ENCODE measurements around the gene YIPF4.

- TF ChIP-seq CTCF (IDR thresholded peaks at IDR 0.05) (no peak), REST (IDR thresholded peaks at IDR 0.05; ENCODE audit: low read depth, low read length) (no peak), MXI1 (IDR thresholded peaks at IDR 0.05; ENCODE audit: low read depth, low read length) (no peak), PBX3 (IDR thresholded peaks at IDR 0.05) (no peak), NFIC (IDR thresholded peaks at IDR 0.05; ENCODE audit: borderline replicate concordance) (no peak), POLR2AphosphoS5 (IDR thresholded peaks at IDR 0.05; ENCODE audit: low read depth, low read length) (no peak), ELF1 (IDR thresholded peaks at IDR 0.05) (no peak), RFX5 (IDR thresholded peaks at IDR 0.05; ENCODE audit: low read length) (no peak)
Measured at GRCh38 chr2:32229635-32230034, 48.1 kb upstream of the YIPF4 start.

All from SK-N-SH (cell line).